Heart left ventricle (tissue), 13 donors: ENCODE measurements around the gene PGC.

Source experiments
- CTCF ChIP-seq, 12 donors: fragments of 200-600 bp; sonication (generic) in 4 of 12; IDR thresholded peaks; one replicate each; pipeline versions ENCODE4 v1.5.0 to v1.8.0; 2018 to 2022; ENCODE audit warnings: antibody characterized with exemption in 12 of 12, mild to moderate bottlenecking in 5 of 12
- POLR2A ChIP-seq, 2 donors: fragments of 450-650 bp; IDR thresholded peaks; one replicate each; pipeline ENCODE4 v1.6.1; 2017; ENCODE audit warnings: antibody characterized with exemption in 2 of 2, mild to moderate bottlenecking in 2 of 2, moderate library complexity in 2 of 2
- donor health status: ischemic (EF 13 %, LVEDD 7.1; RV severe dilation, severe dysfunction).
- donor health status: DM: no; HTN: yes; CAD: no.
- donor health status: DM: no; HTN: no; CAD: no.
- donor health status: ischemic (EF 25% LVEDD 6.9; RV normal size, moderate dysfunction).
- donor health status: ischemic (EF 25% LVEDD 5.7; RV mildly dilated, moderate dysfunction).
- donor health status: ischemic (EF 35%, LVEDD 5.7; RV mildly dilated, moderate dysfunction).
- donor health status: nonischemic (EF 11% LVEDD 7.7; RV severe dilation, severe dysfunction).
- donor health status: DM: yes; HTN: yes; CAD: no.
- donor health status: PGD.
- donor health status: ischemic (EF 29% LVEDD 5.4; RV normal size, mild dysfunction).
- donor health status: nonischemic (EF 23%, LVEDD 6.1; RV moderate dilation, normal function).

- no peak for TF ChIP-seq POLR2A (IDR thresholded peaks at IDR 0.05)
- no peak for TF ChIP-seq CTCF (IDR thresholded peaks at IDR 0.05)
These were observed 49.1 kb downstream of the PGC start for GRCh38 chr6:41697861-41698781.
